Activated T-cell treated with anti-CD3 and anti-CD28 coated beads for 48 hours (primary cell): ENCODE results near the gene TFDP2.
A peak's percentile ranks its signal among the peaks of the same experiment; 100 is the strongest.
"Not testable (repeated sequence)": the region's sequence is repeated elsewhere in the genome, so short reads cannot be mapped to it uniquely, and the experiment has no call there.

Experiments
- DNase-seq: peaks from one replicate; pipeline ENCODE4 v3.0.0-alpha.2; 2020; ENCODE audit warnings: low read depth

TFDP2 gene, protein sequence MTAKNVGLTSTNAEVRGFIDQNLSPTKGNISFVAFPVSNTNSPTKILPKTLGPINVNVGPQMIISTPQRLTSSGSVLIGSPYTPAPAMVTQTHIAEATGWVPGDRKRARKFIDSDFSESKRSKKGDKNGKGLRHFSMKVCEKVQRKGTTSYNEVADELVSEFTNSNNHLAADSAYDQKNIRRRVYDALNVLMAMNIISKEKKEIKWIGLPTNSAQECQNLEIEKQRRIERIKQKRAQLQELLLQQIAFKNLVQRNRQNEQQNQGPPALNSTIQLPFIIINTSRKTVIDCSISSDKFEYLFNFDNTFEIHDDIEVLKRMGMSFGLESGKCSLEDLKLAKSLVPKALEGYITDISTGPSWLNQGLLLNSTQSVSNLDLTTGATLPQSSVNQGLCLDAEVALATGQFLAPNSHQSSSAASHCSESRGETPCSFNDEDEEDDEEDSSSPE

DNA sequence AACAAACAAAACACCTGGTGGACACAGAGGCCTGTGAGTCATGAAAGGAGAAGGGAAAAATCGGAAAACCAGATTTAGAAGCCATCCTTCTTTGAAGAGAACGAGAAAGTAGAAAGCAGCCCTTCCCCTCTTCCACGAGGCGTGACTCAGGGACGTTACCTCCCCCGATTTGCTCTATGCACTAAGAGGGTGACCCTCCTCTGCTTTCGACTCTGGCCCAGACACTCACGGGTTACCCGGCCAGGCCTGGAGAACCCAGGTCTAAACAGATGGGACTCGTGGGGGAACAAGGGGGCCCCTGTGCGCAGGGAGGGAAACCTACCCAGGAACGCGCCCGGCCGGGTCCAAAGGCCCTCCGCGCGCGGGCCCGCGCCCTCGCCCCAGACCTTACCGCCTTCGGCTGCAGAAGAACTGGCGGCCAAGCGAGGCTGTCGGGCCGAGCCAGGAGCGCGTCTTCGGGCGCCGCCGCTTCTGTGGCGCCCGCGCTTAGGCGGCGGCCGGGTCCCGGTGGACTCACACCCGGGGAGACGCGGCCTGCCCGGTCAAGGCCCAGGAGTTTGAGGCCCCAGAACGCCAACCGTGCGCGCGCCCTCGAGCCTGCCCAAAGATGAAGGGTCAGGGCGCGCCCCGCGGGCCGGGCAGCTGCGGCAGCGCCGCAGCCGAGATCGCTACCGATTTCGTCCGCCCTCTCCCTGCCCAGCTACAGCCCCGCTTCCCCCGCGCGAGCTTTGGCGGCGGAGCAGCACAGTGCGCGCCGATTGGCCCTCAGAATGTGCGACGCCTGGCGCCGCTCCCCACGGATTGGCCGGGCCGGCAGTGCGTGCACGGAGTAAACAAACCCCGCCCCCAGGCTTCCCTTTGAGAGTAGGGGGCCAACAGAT, at the start of gene TFDP2:
Gene TFDP2 (minus strand): TSS at position 753 of the 881 bp plus-strand sequence. CDS start 47,795 bp downstream, outside the sequence.
- peak; percentile 84 for DNase-seq

DNA sequence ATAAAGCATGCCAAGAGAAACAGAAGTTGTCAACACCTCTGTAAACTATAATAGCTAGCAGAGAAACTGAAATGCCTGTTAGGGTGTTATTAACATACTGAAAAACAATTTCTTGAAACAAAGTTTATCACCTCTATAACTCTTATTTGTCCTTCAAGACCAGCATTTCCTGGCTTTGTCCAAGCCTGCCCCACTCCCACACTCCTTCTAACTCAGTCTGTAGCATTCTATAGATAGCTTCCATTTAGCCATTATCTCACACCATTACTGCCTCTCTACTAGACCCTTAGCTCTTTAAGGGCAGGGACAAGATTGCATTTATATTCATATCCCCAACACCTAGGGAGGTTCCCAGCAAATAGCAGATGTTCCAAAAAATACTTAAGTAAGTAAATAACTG, 39.5 kb upstream of the TFDP2 start:
- no peak for DNase-seq

DNA sequence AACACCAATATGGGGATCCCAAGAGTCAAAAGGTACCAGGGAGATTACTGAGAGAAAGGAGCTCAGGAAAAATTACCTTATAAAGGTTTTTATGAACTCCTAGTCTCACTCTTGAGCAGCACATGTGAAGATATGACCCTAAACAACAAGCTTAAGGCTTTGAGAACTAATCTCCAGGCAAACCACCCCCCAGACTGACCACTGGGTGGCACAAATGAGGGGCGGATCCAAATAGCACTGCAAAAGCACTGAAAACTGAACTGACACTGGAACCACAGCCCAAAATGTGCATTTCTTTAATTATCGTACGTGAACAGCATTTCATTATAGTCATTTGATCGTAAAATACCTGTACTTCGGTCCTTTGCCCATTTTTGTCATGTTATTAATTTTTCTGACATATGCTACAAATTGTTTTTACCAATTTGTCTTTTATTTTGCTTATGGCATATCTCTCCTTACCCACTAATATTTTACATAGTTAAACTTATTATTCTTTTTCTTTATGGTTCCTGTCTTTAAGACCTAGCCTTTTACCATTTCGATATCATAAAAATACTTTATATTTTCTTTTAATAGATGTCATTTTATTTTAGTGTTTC, 31.5 kb upstream of the TFDP2 start:
- DNase-seq = peak; percentile 18

DNA sequence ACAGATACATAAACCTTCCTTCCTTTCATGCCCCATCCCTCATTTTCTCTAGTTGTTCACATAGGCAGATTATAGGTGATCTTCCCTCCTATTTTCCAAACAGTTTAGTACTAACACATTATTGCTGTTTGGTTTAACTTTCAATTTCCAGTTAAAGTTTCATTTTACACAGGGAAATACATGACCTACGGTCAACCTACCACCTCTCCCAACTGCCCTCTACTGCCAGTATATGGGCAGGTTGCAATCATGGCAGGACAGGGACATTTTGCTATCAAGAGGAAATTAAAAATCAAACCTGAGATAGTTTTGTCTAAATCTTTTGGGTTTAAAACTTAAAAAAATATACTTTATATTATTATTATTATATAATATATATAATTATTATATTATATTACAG, 26.1 kb upstream of the TFDP2 start:
- no peak for DNase-seq

DNA sequence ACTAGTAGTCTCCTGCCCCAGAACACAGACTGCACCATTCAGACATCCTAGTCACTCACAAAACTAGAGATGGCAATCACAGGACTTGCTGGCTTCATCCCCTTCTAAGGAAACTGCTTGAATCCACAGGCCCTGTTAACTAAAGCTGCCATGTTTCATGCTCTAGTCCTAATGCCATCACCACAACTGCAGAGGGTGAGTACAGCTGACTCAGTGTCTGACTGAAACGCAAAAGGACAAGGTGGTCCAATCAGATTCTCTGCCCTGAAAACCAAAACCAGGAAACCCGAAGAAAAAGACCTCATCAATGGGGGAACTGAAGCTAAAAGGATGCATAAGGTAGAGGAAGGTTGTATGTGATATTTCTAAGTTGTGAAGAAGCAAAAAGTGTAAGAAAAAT, 25.2 kb upstream of the TFDP2 start:
- no peak for DNase-seq

DNA sequence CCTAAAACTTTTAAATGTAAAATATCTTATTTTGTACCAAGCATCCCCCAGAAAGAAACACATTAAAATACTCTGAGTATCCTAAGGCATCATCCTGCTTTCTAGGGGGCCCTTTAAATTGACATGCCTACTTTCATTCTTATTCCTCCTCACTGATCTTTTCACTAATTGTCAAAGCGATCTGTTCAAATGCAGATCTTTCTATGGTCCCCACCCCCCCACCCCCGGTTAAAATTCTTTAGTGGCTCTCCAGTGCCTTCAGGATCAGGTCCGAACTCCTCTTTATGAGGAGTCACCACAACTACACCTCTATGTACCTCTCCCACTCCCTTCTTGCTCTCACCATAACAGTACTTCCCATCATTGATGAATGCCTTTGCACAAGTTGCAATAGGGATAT, 19.2 kb upstream of the TFDP2 start:
- no peak for DNase-seq

DNA sequence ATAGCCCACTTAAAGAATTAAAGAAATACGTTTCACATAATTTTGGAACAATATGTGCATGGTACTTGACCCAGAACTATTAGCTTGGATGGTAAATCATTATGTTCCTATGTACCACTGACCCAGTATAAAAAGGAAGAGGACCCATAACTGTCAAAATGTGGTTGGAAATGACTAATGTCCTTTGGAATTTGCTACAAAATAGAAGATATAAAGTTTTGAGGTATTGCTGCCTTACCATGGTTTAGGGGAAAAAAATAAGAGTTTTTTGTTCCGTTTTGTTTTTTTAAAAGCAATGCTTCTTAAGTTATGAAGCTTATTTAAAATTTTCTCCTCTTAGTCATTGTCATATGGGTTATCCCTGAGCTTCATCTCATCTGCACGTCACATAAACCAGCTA, 15.8 kb upstream of the TFDP2 start:
- no peak for DNase-seq

DNA sequence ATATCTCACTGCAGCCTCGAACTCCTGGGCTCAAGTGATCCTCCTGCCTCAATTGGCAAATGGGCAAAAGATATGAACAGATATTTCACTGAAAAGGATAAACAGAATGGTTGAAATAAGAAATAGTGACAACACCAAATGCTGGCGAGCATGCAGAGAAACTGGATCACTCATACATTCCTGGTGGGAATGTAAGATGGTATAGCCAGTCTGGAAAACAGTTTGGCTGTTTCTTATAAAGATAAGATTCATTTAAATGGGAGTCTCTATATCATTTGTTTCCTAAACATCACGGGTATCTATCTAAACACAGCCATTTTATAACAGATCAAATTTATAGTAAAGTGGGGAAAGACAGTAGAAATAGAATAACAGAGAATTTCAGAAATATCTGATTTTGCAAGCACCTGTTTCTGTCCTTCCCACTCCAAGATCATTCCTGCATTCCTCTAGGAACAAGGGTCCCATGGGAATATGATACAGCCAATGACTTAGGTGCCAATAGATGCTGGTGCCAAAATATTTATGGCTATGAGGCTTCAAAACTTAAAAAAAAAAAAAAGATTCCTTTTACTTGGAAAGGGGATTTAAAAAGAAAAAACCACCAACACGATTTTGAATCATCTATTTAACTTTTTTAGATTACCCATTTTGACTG, 9.9 kb upstream of the TFDP2 start:
- DNase-seq = no peak

DNA sequence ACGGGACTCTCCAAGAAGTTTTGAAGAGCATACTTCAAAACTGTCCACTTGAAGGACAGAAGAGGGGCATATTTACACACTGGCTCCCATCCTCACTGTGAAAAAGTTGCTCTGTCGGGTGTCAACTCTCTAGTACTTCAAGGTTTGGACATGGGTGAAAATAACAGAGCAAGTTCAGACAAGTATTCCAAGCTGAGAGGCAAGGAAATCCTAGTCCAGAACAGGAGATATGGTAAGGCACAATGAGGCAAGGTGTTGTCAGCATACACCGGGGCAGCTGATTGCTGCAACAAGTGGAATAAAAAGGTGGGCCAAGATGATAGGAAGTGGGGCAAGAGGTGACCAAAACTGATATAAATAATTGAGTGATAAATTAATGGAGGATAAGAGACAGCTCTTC, 4.8 kb upstream of the TFDP2 start:
- no peak for DNase-seq

DNA sequence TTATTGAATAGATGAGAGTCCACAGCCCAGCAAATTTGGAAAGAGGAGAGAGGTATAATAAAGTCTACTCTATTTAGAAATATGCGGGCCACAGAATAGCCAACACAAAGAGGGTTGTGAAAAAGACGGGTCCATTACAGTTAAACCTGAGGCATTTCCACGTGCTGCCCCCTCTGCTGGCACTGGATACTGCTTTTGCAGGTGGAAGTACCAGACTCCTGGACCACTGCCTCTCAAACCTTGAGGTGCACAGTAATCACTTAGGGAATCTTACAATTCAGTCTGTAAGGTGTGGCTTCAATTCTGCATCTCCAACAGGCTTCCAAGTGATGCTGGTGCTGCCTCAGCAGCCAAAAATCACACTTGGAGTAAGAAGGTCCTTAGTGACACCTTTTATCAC, 3.0 kb upstream of the TFDP2 start:
- no peak for DNase-seq

DNA sequence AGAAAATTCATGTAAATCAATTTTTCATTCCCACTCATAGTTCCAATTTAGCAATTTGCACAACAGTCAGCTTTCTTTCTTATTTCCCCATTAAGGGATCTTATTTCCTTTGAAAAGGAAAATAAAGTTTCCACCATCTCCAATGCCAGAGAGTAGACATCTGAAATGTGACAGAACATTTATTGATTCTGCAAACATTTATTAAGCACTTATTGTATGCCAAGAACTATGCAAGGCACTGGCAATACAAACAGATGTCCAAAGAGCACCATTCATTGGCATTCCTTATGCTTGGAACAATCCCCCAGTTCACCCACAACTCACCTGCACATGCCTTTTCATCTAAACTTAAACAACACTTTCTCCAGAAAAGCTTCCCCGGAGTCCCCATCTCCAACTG, 2.5 kb upstream of the TFDP2 start:
- no peak for DNase-seq

DNA sequence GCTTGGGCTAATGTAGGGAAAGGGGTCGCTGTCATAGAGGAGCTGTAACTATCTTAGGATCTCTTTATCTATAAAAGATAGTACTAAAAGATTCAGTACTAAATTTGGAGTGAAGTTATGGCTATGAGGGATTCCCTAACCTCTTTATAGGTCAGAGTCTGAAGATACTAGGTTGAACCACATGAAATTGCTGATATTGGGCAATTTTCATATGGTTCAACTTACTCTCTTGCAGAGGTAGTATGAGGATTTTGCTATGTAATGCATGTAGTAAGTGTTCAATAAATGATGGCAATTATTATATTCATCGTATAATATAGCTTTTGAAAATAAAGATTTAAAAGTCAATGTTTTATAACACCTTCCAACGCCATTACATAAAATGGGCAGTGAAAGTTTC, 1.9 kb upstream of the TFDP2 start:
- DNase-seq = no peak

DNA sequence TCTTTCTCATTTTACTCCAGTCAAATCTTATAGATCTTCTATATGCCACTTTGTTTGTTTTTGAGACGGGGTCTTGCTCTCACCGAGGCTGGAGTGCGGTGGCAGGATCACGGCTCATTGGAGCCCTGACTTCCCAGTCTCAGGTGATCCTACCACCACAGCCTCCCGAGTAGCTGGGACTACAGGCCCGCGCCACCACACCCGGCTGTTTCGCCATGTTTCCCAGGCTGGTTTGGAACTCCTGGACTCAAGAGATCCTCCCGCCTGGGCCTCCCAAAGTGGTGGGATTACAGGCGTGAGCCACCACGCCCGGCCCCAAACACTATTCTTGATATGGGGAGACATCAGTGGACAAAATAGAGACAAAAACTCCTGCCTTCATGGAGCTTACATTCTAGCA, 927 bp upstream of the TFDP2 start:
- DNase-seq = no peak

DNA sequence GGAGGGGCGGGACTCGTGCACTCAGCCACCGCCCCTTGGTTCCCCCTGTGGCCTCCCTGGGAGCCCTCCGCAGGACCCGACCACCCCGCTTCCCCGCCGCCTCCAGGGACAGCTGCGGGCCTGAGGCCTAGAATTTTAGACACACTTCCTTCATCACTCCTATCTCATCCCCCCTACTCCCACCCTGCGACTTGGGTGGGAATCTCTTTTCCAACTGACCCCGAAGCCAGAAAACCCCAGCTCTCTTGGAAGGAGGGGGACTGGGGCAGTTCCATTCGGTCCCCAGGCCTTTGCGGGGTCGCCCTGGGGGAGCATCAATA, 289 bp upstream of the TFDP2 start:
- no peak for DNase-seq

DNA sequence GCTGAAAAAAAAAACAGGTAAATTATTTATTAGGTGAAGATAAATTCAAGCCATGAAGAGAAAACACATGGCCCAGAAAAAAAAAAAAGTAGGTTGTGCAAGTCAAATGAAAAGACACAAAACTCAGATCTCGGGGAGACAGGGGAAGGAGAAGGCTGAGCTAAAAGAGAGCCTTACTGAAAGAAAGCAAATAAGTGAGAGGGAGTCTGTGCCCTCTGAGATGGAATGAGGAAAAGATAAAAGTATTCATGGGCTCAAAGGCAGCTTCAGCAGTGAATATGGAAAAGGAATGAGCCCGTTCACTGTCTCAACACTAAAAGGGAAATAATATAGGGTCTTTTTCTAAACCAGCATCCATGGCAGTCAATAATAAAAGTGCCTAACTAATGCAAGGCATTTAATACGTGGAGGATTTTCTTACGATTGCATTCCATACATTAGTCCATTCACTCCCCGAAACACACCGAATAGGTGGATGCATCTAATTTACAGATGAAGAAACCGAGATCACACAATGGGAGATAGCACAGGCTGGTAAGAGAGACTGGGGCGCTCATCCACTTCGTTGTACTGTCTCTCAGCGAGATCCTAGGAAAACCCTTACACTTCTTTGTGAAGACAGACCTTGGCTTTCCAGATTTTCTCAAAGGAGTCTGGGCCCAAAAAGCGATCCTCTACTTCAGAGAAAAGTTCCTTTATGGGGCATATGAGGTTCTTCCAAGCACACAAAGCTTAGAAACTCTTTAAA, 1.1 kb downstream of the TFDP2 start:
- no peak for DNase-seq

DNA sequence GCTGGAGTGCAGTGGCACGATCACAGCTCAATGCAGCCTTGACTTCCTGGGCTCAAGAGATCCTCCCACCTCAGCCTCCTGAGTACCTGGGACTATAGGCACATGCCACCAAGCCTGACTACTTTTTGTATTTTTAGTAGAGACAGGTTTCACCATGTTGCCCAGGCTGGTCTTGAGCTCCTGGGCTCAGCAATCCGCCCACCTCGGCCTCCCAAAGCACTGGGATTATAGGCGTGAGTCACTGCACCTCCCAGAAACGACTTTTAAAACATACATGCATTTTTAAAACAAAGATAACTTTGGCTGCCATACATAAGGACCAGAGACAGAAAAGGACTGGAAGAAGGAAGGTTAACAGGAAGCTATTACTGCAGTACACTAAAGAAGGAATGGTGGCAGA, 4.8 kb downstream of the TFDP2 start:
- DNase-seq = not testable (repeated sequence)

DNA sequence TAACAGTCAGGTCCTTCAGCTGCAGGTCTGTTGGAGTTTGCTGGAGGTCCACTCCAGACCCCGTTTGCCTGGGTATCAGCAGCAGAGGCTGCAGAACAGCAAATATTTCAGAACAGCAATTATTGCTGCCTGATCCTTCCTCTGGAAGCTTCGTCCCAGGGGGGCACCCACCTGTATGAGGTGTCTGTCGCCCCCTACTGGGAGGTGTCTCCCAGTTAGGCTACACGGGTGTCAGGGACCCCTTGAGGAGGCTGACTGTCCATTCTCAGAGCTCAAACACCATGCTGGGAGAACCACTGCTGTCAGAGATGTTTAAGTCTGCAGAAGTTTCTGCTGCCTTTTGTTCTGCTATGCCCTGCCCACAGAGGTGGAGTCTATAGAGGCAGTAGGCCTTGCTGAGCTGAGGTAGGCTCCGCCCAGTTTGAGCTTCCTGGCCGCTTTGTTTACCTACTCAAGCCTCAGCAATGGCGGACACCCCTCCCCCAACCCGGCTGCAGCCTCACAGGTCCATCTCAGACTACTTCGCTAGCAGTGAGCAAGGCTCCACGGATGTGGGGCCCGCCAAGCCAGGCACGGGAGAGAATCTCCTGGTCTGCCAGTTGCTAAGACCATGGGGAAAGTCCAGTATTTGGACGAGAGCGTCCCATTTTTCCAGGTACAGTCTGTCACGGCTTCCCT, 8.6 kb downstream of the TFDP2 start:
- DNase-seq = not testable (repeated sequence)

DNA sequence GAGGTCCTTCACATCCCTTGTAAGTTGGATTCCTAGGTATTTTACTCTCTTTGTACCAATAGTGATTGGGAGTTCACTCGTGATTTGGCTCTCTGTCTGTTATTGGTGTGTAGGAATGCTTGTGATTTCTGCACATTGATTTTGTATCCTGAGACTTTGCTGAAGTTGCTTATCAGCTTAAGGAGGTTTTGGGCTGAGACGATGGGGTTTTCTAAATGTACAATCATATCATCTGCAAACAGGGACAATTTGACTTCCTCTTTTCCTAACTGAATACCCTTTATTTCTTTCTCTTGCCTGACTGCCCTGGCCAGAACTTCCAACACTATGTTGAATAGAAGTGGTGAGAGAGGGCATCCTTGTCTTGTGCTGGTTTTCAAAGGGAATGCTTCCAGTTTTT, 12.3 kb downstream of the TFDP2 start:
- DNase-seq = not testable (repeated sequence)

DNA sequence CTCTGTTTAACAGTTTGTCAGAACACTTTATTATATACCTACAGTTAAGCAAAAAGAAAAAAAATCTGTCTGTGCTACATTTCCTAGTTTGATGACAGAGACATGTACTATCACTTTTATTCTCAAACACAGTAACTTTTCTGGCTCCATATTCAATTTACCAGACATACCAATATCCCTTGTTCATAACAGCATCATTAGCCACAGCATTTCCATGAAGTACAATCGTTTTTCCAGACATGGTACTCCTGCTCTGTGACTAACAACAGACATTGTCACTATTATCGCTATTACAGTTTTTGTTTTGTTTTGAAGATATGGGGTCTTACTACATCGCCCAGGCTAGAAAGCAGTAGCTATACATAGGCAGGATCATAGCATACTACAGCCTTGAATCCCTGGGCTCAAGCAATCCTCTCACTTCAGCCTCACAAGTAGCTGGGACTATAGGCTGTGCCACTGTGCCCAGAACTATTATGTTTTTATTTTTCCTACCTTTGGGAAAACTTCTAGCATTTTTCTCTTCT, 14.5 kb downstream of the TFDP2 start:
- DNase-seq = no peak

DNA sequence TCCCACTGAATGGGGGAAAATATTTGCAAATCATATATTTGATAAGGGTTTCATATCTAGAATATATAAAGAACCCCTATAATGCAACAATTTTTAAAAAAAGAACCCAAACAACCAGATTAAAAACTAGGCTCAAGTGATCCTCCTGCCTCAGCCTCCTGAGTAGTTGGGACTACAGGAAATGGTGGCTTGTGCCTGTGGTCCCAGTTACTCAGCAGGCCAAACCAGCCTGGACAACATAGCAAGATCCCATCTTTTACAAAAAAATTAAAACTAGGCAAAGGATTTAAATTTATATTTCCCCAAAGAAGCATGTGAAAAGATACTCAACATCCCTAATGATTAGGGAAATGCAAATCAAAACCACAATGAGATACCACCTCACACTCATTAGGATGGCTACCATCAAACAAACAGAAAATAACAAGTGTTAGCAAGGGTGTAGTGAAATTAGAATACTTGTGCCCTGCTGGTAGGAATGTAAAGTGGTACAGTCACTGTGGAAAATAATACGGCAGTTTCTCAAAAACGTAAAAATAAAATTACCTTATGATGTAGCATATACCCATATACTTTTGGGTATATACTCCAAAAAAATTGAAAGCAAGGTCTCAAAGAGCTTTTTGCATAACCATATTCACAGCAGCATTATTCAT, 19.7 kb downstream of the TFDP2 start:
- DNase-seq = no peak
